Endodermal cell (in vitro differentiated cells): ENCODE measurements around the gene DGCR8. TPM values are rescaled to one million over a fixed set of nuclear protein-coding genes. Genes with fewer than 3 reads are reported as not detected.

Experiments used
- DNase-seq: peaks from one replicate; pipeline ENCODE4 v3.0.0-alpha.2; 2017
- H3K27ac ChIP-seq: 2 replicates; pipeline ENCODE4 v1.5.1; 2013; ENCODE audit warnings: mild to moderate bottlenecking, low read depth, low read length, moderate library complexity
- H3K27me3 ChIP-seq: 2 replicates; pipeline ENCODE4 v1.6.1; 2013; ENCODE audit warnings: mild to moderate bottlenecking, low read length, moderate library complexity; ENCODE audit not compliant: insufficient read depth, control insufficient read depth, poor library complexity, severe bottlenecking
- H3K36me3 ChIP-seq: 2 replicates; pipeline ENCODE4 v1.7.0; 2013; ENCODE audit warnings: mild to moderate bottlenecking, low read length, moderate library complexity; ENCODE audit not compliant: control insufficient read depth, insufficient read depth
- H3K4me1 ChIP-seq: one replicate; pipeline ENCODE4 v1.7.0; 2013; ENCODE audit warnings: low read length; ENCODE audit not compliant: control insufficient read depth, insufficient read depth
- H3K4me3 ChIP-seq: 2 replicates; pipeline ENCODE4 v1.5.1; 2013; ENCODE audit warnings: mild to moderate bottlenecking, low read length, moderate library complexity
- H3K9ac ChIP-seq: 2 replicates; pipeline ENCODE4 v1.6.1; 2013; ENCODE audit warnings: mild to moderate bottlenecking, low read length, moderate library complexity; ENCODE audit not compliant: poor library complexity, severe bottlenecking; ENCODE audit errors: extremely low read depth
- H3K9me3 ChIP-seq: 2 replicates; pipeline ENCODE4 v1.6.1; 2013; ENCODE audit warnings: mild to moderate bottlenecking, low read length, moderate library complexity; ENCODE audit not compliant: control insufficient read depth
- H3K27ac Mint-ChIP-seq: 2 replicates; pipeline ENCODE4 v1.8.0; 2020; ENCODE audit warnings: mixed read lengths
- H3K27me3 Mint-ChIP-seq: 2 replicates; pipeline ENCODE4 v1.8.0; 2021; ENCODE audit warnings: mild to moderate bottlenecking, mixed read lengths; ENCODE audit not compliant: insufficient read depth
- H3K36me3 Mint-ChIP-seq: 2 replicates; pipeline ENCODE4 v1.8.0; 2020; ENCODE audit warnings: low read depth, mixed read lengths
- H3K4me1 Mint-ChIP-seq: 2 replicates; pipeline ENCODE4 v1.8.0; 2020; ENCODE audit warnings: mixed read lengths
- H3K4me3 Mint-ChIP-seq: 2 replicates; pipeline ENCODE4 v1.8.0; 2020; ENCODE audit warnings: mild to moderate bottlenecking, moderate library complexity, mixed read lengths
- H3K9me3 Mint-ChIP-seq: 2 replicates; pipeline ENCODE4 v1.8.0; 2020; ENCODE audit warnings: mild to moderate bottlenecking, mixed read lengths
- WGBS, 2 experiments: methylation state at CpG; one replicate each; pipeline versions ENCODE4 v1.1.5 to v1.1.7; 2013; ENCODE audit warnings: missing lambda C conversion rate in 2 of 2, mixed read lengths in 1 of 2; ENCODE audit not compliant: insufficient coverage in 1 of 2, insufficient read length in 1 of 2; 5-methylcytosine and 5-hydroxymethylcytosine counted together
- total RNA-seq, 2 donors: library from RNA; stranded (reverse); fragmentation: NEBNext Ultra II Directional in 1 of 2; extraction: Animal tissue kit (Norgen Biotek cat#: 25700) in 1 of 2; gene quantifications; 2 replicates in 1 of 2; 3 replicates in 1 of 2; pipeline ENCODE4 v1.2.1, GENCODE V29; 2021
- TF ChIP-seq, protein P1 (sequence below): fragments of 200-600 bp; sonication (generic); conservative IDR thresholded peaks from 2 replicates; pipeline ENCODE4 v1.5.0; 2021; ENCODE audit warnings: antibody characterized with exemption, mild to moderate bottlenecking

DGCR8 gene
- total RNA-seq, 2 donors from 2014 or later, result 61.3 to 76.1 TPM

DNA sequence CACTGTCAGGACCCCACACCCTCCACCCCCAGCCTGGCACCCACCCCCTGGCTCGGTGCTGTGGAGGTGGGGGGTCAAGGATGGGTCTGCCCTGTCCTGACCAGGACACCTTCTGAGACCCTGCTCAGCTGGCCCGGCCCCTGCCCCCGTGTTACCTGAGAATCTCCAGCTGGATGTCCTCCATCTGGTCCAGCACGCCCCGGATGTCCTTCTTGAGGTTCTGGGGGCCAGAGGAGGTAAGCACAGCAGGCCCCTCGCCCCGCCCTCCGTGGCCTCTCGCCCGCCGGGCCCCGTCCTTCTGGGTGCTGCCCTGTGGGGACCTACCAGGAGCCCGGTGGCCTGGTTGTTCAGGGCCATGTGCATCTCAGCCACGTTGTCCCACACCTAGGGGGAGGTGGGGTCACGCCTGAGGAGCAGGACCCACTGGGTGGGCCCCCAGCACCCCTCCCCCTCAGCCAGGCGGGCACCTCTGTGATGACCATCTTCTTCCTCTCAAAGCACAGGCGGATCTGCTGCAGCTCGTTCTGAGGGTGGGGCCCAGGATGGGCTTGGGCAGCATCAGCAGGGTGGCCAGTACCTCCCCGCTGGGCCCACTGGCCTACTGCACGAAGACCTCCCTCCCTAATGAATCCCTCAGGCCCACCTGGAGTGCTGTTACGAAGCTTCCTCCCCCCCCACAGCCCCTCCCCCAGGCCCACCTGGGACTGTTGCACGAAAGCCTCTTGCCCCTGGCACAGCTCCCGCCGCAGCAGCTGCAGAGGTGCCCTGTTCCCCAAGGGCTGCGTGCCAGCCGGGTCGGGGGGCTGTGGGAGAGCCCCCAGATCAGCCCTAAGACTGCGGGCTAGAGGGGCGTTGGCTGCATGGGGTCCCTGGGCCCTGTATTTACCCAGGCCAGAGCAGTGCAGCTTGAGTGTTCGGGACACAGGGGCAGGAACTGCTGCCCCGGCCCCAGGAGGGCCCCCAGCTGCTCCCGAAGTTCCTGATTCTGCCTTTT lies 69.5 kb downstream of the DGCR8 start:
- Mint-ChIP-seq H3K27ac (no peak overlapping the region), H3K9me3 (no peaks in the 10 kb centered on the region), H3K27me3 (no peaks in the 10 kb centered on the region), H3K4me1 (no peaks in the 10 kb centered on the region), H3K4me3 (no peak overlapping the region), H3K36me3 (no peaks in the 10 kb centered on the region)
- Histone ChIP-seq H3K9me3 (no peaks in the 10 kb centered on the region), H3K9ac (no peak overlapping the region), H3K4me1 (no peaks in the 10 kb centered on the region), H3K27me3 (no peaks in the 10 kb centered on the region), H3K4me3 (no peak overlapping the region), H3K36me3 (no peaks in the 10 kb centered on the region), H3K27ac (no peak overlapping the region)
- WGBS, 2 experiments, result 91 to 92% methylated on average over 8 to 32 of the region's 32 CpGs
- no peak for DNase-seq
- TF ChIP-seq, protein P1, sequence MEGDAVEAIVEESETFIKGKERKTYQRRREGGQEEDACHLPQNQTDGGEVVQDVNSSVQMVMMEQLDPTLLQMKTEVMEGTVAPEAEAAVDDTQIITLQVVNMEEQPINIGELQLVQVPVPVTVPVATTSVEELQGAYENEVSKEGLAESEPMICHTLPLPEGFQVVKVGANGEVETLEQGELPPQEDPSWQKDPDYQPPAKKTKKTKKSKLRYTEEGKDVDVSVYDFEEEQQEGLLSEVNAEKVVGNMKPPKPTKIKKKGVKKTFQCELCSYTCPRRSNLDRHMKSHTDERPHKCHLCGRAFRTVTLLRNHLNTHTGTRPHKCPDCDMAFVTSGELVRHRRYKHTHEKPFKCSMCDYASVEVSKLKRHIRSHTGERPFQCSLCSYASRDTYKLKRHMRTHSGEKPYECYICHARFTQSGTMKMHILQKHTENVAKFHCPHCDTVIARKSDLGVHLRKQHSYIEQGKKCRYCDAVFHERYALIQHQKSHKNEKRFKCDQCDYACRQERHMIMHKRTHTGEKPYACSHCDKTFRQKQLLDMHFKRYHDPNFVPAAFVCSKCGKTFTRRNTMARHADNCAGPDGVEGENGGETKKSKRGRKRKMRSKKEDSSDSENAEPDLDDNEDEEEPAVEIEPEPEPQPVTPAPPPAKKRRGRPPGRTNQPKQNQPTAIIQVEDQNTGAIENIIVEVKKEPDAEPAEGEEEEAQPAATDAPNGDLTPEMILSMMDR, result no peak

DNA sequence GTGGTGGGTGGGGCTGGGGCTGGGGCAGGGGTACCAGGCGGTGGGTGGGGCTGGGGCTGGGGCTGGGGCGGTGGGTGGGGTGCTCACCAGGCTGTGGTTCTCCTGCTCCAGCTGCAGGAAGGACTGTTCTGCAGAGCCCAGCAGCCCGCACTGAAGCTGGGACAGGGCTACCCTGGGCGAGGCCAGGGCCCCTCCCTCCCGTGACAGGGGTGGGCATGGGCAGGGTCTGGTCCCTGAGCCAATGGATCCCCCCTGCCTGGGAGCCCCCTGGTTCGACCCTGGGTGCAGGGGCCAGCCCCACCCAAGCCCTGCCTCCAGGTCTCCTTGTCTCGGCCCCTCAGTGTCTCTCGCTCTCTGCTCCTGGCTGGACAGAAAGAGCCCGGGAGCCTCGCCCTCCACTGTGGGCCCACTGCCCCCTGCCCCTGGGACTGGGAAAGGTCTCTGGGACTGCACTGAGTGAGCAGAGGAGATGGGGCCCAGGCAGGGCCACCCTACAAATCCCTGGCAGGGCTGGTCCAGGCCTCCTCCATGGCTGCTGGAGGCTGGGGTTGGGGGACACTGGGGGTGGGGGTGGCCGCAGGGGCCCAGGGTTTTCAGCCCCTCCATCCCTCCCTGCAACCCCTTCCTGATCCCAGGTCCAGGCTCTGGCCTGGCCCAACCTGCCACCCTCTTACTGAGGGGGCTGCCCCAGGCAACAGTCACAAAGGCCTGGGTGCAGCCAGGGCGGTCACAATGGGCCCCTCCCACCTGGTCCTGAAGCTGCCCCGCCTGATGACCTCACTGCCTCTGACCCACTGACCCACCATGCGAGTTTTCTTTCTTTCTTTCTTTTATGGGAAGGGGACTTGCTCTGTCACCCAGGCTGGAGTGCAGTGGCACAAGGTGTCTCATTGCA lies 70.6 kb downstream of the DGCR8 start, which contains the start of gene CCDC188:
CCDC188 (minus strand) TSS at position 675 of the 895 bp plus-strand sequence; CDS start at position 606, 69 bp downstream.
- Histone ChIP-seq H3K9ac (no peak within 1 kb of the TSS), H3K9me3 (no peaks in the 10 kb centered on the region), H3K4me1 (no peaks in the 10 kb centered on the region), H3K4me3 (no peak within 1 kb of the TSS), H3K36me3 (no peaks in the 10 kb centered on the region), H3K27ac (no peak within 1 kb of the TSS), H3K27me3 (no peaks in the 10 kb centered on the region)
- H3K9me3 Mint-ChIP-seq, result no peaks in the 10 kb centered on the region
- no peak for DNase-seq
- TF ChIP-seq, protein P1, result no peak
- no peaks in the 10 kb centered on the region for H3K36me3 Mint-ChIP-seq
- no peak within 1 kb of the TSS for H3K4me3 Mint-ChIP-seq
- 85 to 91% methylated on average over 5 to 13 of the region's 14 CpGs for WGBS, 2 experiments
- H3K27ac Mint-ChIP-seq, result no peak within 1 kb of the TSS
- H3K27me3 Mint-ChIP-seq, result no peaks in the 10 kb centered on the region
- no peaks in the 10 kb centered on the region for H3K4me1 Mint-ChIP-seq

DNA sequence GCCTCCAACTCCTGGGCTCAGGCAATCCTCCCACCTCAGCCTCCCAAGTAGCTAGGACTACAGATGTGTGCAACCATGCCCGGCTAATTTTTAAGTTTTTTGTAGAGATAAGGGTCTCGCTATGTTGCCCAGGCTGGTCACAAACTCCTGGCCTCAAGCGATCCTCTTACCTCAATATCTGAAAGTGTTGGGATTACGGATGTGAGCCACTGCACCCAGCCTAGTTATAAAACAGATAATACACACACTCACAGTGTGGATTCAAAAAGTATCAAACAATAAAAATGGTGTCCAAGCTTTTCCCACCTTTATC lies 71.2 kb downstream of the DGCR8 start:
- no peak overlapping the region for H3K27ac Mint-ChIP-seq
- H3K4me3 Mint-ChIP-seq, result no peak overlapping the region
- H3K4me3 ChIP-seq, result no peak overlapping the region
- no peaks in the 10 kb centered on the region for H3K4me1 Mint-ChIP-seq
- no peaks in the 10 kb centered on the region for H3K9me3 Mint-ChIP-seq
- no peaks in the 10 kb centered on the region for H3K9me3 ChIP-seq
- no peaks in the 10 kb centered on the region for H3K27me3 Mint-ChIP-seq
- H3K27ac ChIP-seq, result no peak overlapping the region
- 92 to 97% methylated on average over 2 to 4 of the region's 4 CpGs for WGBS, 2 experiments
- no peak for DNase-seq
- H3K4me1 ChIP-seq, result no peaks in the 10 kb centered on the region
- H3K36me3 Mint-ChIP-seq, result no peaks in the 10 kb centered on the region
- TF ChIP-seq, protein P1, result no peak
- no peaks in the 10 kb centered on the region for H3K36me3 ChIP-seq
- no peaks in the 10 kb centered on the region for H3K27me3 ChIP-seq
- H3K9ac ChIP-seq, result no peak overlapping the region
